ENCODE measurements around the gene IFIT1B. TPM values are rescaled to one million over a fixed set of nuclear protein-coding genes. Genes with fewer than 3 reads are reported as not detected.

Gene IFIT1B
- total RNA-seq, 1 experiment from 2014 or later: not detected

DNA sequence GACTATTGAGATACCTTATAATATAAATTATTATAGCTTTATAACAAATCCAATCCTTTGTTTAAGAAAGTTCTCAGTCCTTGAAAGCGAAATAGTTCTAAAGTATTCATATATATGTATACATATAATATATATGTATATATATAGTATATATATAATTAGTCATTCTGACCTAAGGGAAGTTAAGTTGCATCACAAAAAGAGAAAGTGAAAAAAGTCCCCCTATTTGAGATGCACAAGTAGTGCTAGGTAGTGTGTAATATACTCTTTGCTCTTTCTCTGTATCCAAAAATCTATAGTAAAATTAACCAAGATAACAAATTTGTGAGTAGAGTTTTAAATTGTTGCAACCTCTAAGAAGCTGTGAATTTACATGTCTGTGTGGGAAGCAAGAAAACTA is 13.3 kb upstream of the IFIT1B start:
- Mint-ChIP-seq H3K27ac (ENCODE audit: unreplicated experiment) (no peak overlapping the region), H3K36me3 (ENCODE audit: insufficient read depth, unreplicated experiment) (no peaks in the 10 kb centered on the region), H3K4me1 (ENCODE audit: low read depth, unreplicated experiment) (peaks cover 10% of the 10 kb centered on the region), H3K27me3 (ENCODE audit: insufficient read depth, unreplicated experiment) (no peaks in the 10 kb centered on the region), H3K4me3 (ENCODE audit: unreplicated experiment) (no peak overlapping the region), H3K9me3 (ENCODE audit: unreplicated experiment) (no peaks in the 10 kb centered on the region)
- BruUV-seq (replicated peaks): no TSS peak
- no peak overlapping the region for H3K4me3 ChIP-seq (ENCODE audit: low read depth, low read length)
- intact Hi-C loops (cut with micrococcal nuclease; ENCODE audit: unreplicated experiment): no loop called here
- H3K36me3 ChIP-seq (ENCODE audit: control insufficient read depth, insufficient read depth, low read length): no peaks in the 10 kb centered on the region
- H3K9me3 ChIP-seq: no peaks in the 10 kb centered on the region
- ChIA-PET POLR2A (no interaction called here), CTCF (no interaction called here)
- H3K27me3 ChIP-seq (replicated peaks; ENCODE audit: control insufficient read depth, insufficient read depth, low read length): no peaks in the 10 kb centered on the region
- peaks cover 8% of the 10 kb centered on the region; the same call in 1 of the 2 replicates for H3K4me1 ChIP-seq
- TF ChIP-seq CTCF (IDR thresholded peaks at IDR 0.05; ENCODE audit: insufficient read depth in 1 of 2, low read depth in 1 of 2, low read length in 1 of 2, severe bottlenecking in 1 of 2, unreplicated experiment in 1 of 2): no peak
- no peak for DNase-seq

- Histone ChIP-seq H3K27me3 (replicated peaks; ENCODE audit: control insufficient read depth, insufficient read depth, low read length) (no peaks in the 10 kb centered on the region), H3K9me3 (no peaks in the 10 kb centered on the region), H3K36me3 (ENCODE audit: control insufficient read depth, insufficient read depth, low read length) (no peaks in the 10 kb centered on the region), H3K4me1 (peaks cover 7% of the 10 kb centered on the region; the same call in 1 of the 2 replicates), H3K4me3 (ENCODE audit: low read depth, low read length) (no peak overlapping the region)
- intact Hi-C loops (cut with micrococcal nuclease; ENCODE audit: unreplicated experiment): no loop called here
- no peaks in the 10 kb centered on the region for H3K9me3 Mint-ChIP-seq (ENCODE audit: unreplicated experiment)
- BruUV-seq (replicated peaks): no TSS peak
- ChIA-PET CTCF (interaction anchor here (0.5 kb wide), 1 partner anchor 16 kb away, joined by 3 read pairs; no protein-coding TSS in a partner anchor), POLR2A (no interaction called here)
- TF ChIP-seq CTCF (IDR thresholded peaks at IDR 0.05; ENCODE audit: insufficient read depth in 1 of 2, low read depth in 1 of 2, low read length in 1 of 2, severe bottlenecking in 1 of 2, unreplicated experiment in 1 of 2): no peak
- H3K36me3 Mint-ChIP-seq (ENCODE audit: insufficient read depth, unreplicated experiment): no peaks in the 10 kb centered on the region
- H3K4me3 Mint-ChIP-seq (ENCODE audit: unreplicated experiment): no peak overlapping the region
- H3K4me1 Mint-ChIP-seq (ENCODE audit: low read depth, unreplicated experiment): peaks cover 11% of the 10 kb centered on the region
- no peak overlapping the region for H3K27ac Mint-ChIP-seq (ENCODE audit: unreplicated experiment)
- H3K27me3 Mint-ChIP-seq (ENCODE audit: insufficient read depth, unreplicated experiment): no peaks in the 10 kb centered on the region
- no peak for DNase-seq
These were observed 10.3 kb upstream of the IFIT1B start for GRCh38 chr10:89367529-89367928.

DNA sequence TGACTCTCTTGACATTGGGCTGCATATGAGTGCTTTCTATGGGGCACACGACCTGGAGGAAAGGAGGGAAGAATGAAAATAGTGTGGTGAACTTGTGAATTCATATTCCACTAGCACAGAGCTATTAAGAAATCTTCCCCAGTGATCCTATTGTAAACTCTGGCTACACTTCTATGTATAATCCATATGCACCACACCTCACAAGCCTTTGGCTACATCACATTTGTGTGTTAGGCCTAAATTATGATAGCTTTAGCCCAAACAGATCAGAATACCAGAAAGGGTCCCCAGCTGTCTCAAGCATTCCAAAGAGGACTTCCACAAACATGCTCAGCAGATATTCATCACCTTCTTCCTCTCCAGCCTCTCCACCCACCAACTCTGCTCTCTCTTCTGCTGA is 9.7 kb upstream of the IFIT1B start:
- peaks cover 13% of the 10 kb centered on the region for H3K4me1 ChIP-seq
- intact Hi-C loops (cut with micrococcal nuclease; ENCODE audit: unreplicated experiment): no loop called here
- H3K27me3 ChIP-seq (replicated peaks; ENCODE audit: control insufficient read depth, insufficient read depth, low read length): no peaks in the 10 kb centered on the region
- no peaks in the 10 kb centered on the region for H3K9me3 ChIP-seq
- no peaks in the 10 kb centered on the region for H3K27me3 Mint-ChIP-seq (ENCODE audit: insufficient read depth, unreplicated experiment)
- TF ChIP-seq CTCF (IDR thresholded peaks at IDR 0.05; ENCODE audit: insufficient read depth in 1 of 2, low read depth in 1 of 2, low read length in 1 of 2, severe bottlenecking in 1 of 2, unreplicated experiment in 1 of 2): no peak
- H3K27ac Mint-ChIP-seq (ENCODE audit: unreplicated experiment): no peak overlapping the region
- no peak overlapping the region for H3K4me3 ChIP-seq (ENCODE audit: low read depth, low read length)
- POLR2A ChIA-PET: no interaction called here
- no peak for DNase-seq
- no peaks in the 10 kb centered on the region for H3K9me3 Mint-ChIP-seq (ENCODE audit: unreplicated experiment)
- BruUV-seq (replicated peaks): no TSS peak
- H3K36me3 ChIP-seq (ENCODE audit: control insufficient read depth, insufficient read depth, low read length): no peaks in the 10 kb centered on the region
- peaks cover 14% of the 10 kb centered on the region for H3K4me1 Mint-ChIP-seq (ENCODE audit: low read depth, unreplicated experiment)
- CTCF ChIA-PET: no interaction called here
- H3K4me3 Mint-ChIP-seq (ENCODE audit: unreplicated experiment): no peak overlapping the region
- no peaks in the 10 kb centered on the region for H3K36me3 Mint-ChIP-seq (ENCODE audit: insufficient read depth, unreplicated experiment)

Data from Caco-2 (cell line).